GM12878 (cell line): Measurements from ENCODE around the gene TTLL10. TPM values are rescaled to one million over a fixed set of nuclear protein-coding genes. Genes with fewer than 3 reads are reported as not detected.

Source experiments
- ATAC-seq: fragments of 200-7000 bp; cut with Tn5 transposase; 3 replicates; pipeline ENCODE4 v1.9.1; 2020; ENCODE audit warnings: mild to moderate bottlenecking, moderate library complexity
- BruUV-seq: library from RNA; stranded (reverse); fragments of 400-500 nt; replicated peaks from 2 replicates; lab custom pipeline; 2021; lab: Mats Ljungman, UMichigan
- CTCF ChIA-PET: fragments of 300-600 bp; sonication (Branson Sonifier 250); formaldehyde crosslinking; extraction: SDS; loops from one replicate; lab custom pipeline; 2021; ENCODE audit warnings: inconsistent platforms; lab: Yijun Ruan, JAX
- POLR2A ChIA-PET: fragments of 350-600 bp; formaldehyde crosslinking; extraction: SDS; loops from one replicate; lab custom pipeline; 2021; ENCODE audit warnings: inconsistent platforms; lab: Charles Lee
- RAD21 ChIA-PET: fragments of 300-600 bp; sonication (Branson Sonifier 250); formaldehyde crosslinking; loops from one replicate; lab custom pipeline; 2023; ENCODE audit warnings: antibody characterized with exemption; ENCODE audit not compliant: unreplicated experiment; lab: Charles Lee
- SMC1A ChIA-PET: fragments of 300-600 bp; sonication (Branson Sonifier 250); formaldehyde crosslinking; loops from one replicate; lab custom pipeline; 2023; ENCODE audit not compliant: unreplicated experiment, uncharacterized antibody; lab: Charles Lee
- DNase-seq: peaks from one replicate; pipeline ENCODE4 v3.0.0-alpha.2; 2011; ENCODE audit warnings: low read depth, low spot score
- FAIRE-seq: peaks from 3 replicates; lab custom pipeline; 2011; peaks lifted over from hg19 to GRCh38; lab: Jason Lieb, UNC
- H2AFZ ChIP-seq: 2 replicates; pipeline ENCODE4 v1.6.0; 2011; ENCODE audit warnings: low read depth, low read length, control low read depth; ENCODE audit not compliant: control insufficient read depth
- H3K27ac ChIP-seq: 2 replicates; pipeline ENCODE4 v1.5.1; 2011; ENCODE audit warnings: control low read depth; ENCODE audit not compliant: control insufficient read depth, insufficient read depth
- H3K27me3 ChIP-seq, 2 experiments: replicated peaks in 1 of 2; 2 replicates each; pipeline versions ENCODE4 v1.6.0 to v1.6.1; 2011; ENCODE audit warnings: low read length in 1 of 2; ENCODE audit not compliant: control insufficient read depth in 2 of 2, insufficient read depth in 2 of 2
- H3K36me3 ChIP-seq, 2 experiments: 2 replicates each; pipeline ENCODE4 v1.5.1; 2011; ENCODE audit warnings: low read length in 1 of 2; ENCODE audit not compliant: control insufficient read depth in 2 of 2, insufficient read depth in 2 of 2
- H3K4me1 ChIP-seq: 2 replicates; pipeline ENCODE4 v1.6.1; 2011; ENCODE audit warnings: mild to moderate bottlenecking, low read length, moderate library complexity, mixed read lengths; ENCODE audit not compliant: control insufficient read depth, insufficient read depth
- H3K4me2 ChIP-seq: 2 replicates; pipeline ENCODE4 v1.6.0; 2011; ENCODE audit warnings: control low read depth; ENCODE audit not compliant: control insufficient read depth, insufficient read depth
- H3K4me3 ChIP-seq: fragments of 200-600 bp; sonication (generic); 2 replicates; pipeline ENCODE4 v1.5.1; 2016
- H3K79me2 ChIP-seq: 2 replicates; pipeline ENCODE4 v1.6.0; 2011; ENCODE audit warnings: low read length; ENCODE audit not compliant: control insufficient read depth, insufficient read depth
- H3K9ac ChIP-seq: 2 replicates; pipeline ENCODE4 v1.8.0; 2011; ENCODE audit warnings: low read length, control low read depth, mixed read lengths; ENCODE audit not compliant: control insufficient read depth, insufficient read depth
- H3K9me3 ChIP-seq: replicated peaks from 3 replicates; pipeline ENCODE4 v1.5.1; 2011; ENCODE audit warnings: mild to moderate bottlenecking, low read length; ENCODE audit not compliant: control insufficient read depth, insufficient read depth
- H4K20me1 ChIP-seq: 2 replicates; pipeline ENCODE4 v1.6.0; 2011; ENCODE audit not compliant: control insufficient read depth, insufficient read depth
- ASH2L ChIP-seq: fragments of 300-600, 200-600 bp; sonication (generic); IDR thresholded peaks from 2 replicates; pipeline ENCODE4 v1.6.1; 2017; ENCODE audit warnings: low read depth, mild to moderate bottlenecking, borderline replicate concordance
- E2F8 ChIP-seq: fragments of 450-650 bp; IDR thresholded peaks from 2 replicates; pipeline ENCODE4 v1.6.1; 2018; ENCODE audit warnings: mild to moderate bottlenecking, low read depth, moderate library complexity; ENCODE audit not compliant: partially characterized antibody
- IKZF1 ChIP-seq: fragments of 450-650 bp; conservative IDR thresholded peaks from 2 replicates; pipeline ENCODE4 v1.6.1; 2017; ENCODE audit warnings: antibody characterized with exemption, mild to moderate bottlenecking
- JUND ChIP-seq: IDR thresholded peaks from 2 replicates; pipeline ENCODE4 v1.6.1; 2012; ENCODE audit warnings: low read depth, mild to moderate bottlenecking, low read length, improper control_type of control experiment, moderate library complexity
- REST ChIP-seq: IDR thresholded peaks from 2 replicates; pipeline ENCODE4 v1.6.1; 2012; ENCODE audit warnings: mild to moderate bottlenecking, low read depth, low read length
- RUNX3 ChIP-seq: IDR thresholded peaks from 2 replicates; pipeline ENCODE4 v1.6.1; 2012; ENCODE audit warnings: low read length, inconsistent platforms
- SMAD1 ChIP-seq: fragments of 450-650 bp; IDR thresholded peaks from 2 replicates; pipeline ENCODE4 v1.6.1; 2018; ENCODE audit warnings: mild to moderate bottlenecking, low read depth; ENCODE audit not compliant: partially characterized antibody
- TCF7 ChIP-seq: IDR thresholded peaks from 2 replicates; pipeline ENCODE4 v1.6.1; 2014; ENCODE audit warnings: antibody characterized with exemption, borderline replicate concordance
- WRNIP1 ChIP-seq: IDR thresholded peaks from 2 replicates; pipeline ENCODE4 v1.6.1; 2011; ENCODE audit warnings: low read depth, low read length, improper control_type of control experiment, borderline replicate concordance
- YY1 ChIP-seq: IDR thresholded peaks from 2 replicates; pipeline ENCODE4 v1.6.1; 2011; ENCODE audit warnings: low read depth, mild to moderate bottlenecking, low read length
- ZNF217 ChIP-seq: fragments of 450-650 bp; IDR thresholded peaks from 2 replicates; pipeline ENCODE4 v1.6.1; 2017; ENCODE audit warnings: antibody characterized with exemption, mild to moderate bottlenecking
- ZNF24 ChIP-seq: fragments of 450-650 bp; IDR thresholded peaks from 2 replicates; pipeline ENCODE4 v1.6.1; 2017; ENCODE audit warnings: antibody characterized with exemption, mild to moderate bottlenecking
- WGBS: methylation state at CpG from one replicate; pipeline ENCODE4 v1.1.6; 2016; ENCODE audit warnings: low lambda C conversion rate; ENCODE audit not compliant: insufficient replicate concordance, insufficient coverage; ENCODE audit errors: missing lambda C conversion rate; 5-methylcytosine and 5-hydroxymethylcytosine counted together
- in situ Hi-C: fragments of 300-500 bp; cut with MboI; formaldehyde crosslinking; loops from 9 replicates; pipeline ENCODE4 v1.14.3; 2018; ENCODE audit warnings: mixed read lengths
- intact Hi-C: fragments of 100-400 bp; cut with micrococcal nuclease; formaldehyde crosslinking; loops from one replicate; pipeline ENCODE4 v1.14.2; 2022; ENCODE audit not compliant: unreplicated experiment
- polyA plus RNA-seq, 11 experiments: library from polyadenylated mRNA; depleted of rRNA in 4 of 11; unstranded in 6 of 11; stranded (reverse) in 5 of 11; fragments of >200 nt; fragmentation: Nextera tagmentation in 4 of 11; fragmentation: Illumina TruSeq in 1 of 11; extraction: Ambion mirVana in 4 of 11; extraction: Trizol in 1 of 11; gene quantifications; 1 replicate in 1 of 11; 2 replicates in 10 of 11; pipeline versions ENCODE4 v1.2.1 to v1.2.3, GENCODE V29; 2011 to 2016; ENCODE audit warnings: inconsistent platforms in 2 of 11, missing spikeins in 2 of 11, low read depth in 1 of 11
- total RNA-seq, 4 experiments: library from RNA; depleted of rRNA in 3 of 4; stranded (reverse); fragments of >200 nt in 3 of 4; fragmentation: Illumina TruSeq in 1 of 4; extraction: Trizol in 1 of 4; gene quantifications; 2 replicates each; pipeline versions ENCODE4 v1.2.1 to v1.2.3, GENCODE V29; 2013 to 2021

The TTLL10 gene
- total and polyA plus RNA-seq, 10 of the 15 experiments (the other 5 are each of a cell fraction or from before 2014, with no cell fraction given): not detected

- Histone ChIP-seq H3K79me2 (no peaks in the 10 kb centered on the region), H3K36me3 (no peaks in the 10 kb centered on the region), H2AFZ (no peak overlapping the region)
- in situ Hi-C loops: no loop called here
- no peak for DNase-seq
- TF ChIP-seq TCF7 (no peak), E2F8 (no peak), YY1 (no peak), WRNIP1 (no peak), IKZF1 (no peak), ZNF217 (no peak), ASH2L (no peak), JUND (no peak), ZNF24 (no peak), RUNX3 (no peak), SMAD1 (no peak), REST (no peak)
- TF ChIP-seq, all 136 proteins: peak for 0
- intact Hi-C loops: no loop called here
- FAIRE-seq (no peak), ATAC-seq (no peak)
- H3K9me3 ChIP-seq: no peaks in the 10 kb centered on the region
- SMC1A ChIA-PET: no interaction called here
- no peaks in the 10 kb centered on the region for H3K27me3 ChIP-seq
- BruUV-seq: no TSS peak
- RAD21 ChIA-PET: no interaction called here
- H4K20me1 ChIP-seq: no peaks in the 10 kb centered on the region
- H3K4me1 ChIP-seq: peaks cover 10% of the 10 kb centered on the region
- WGBS: 75% methylated on average over 19 of the region's 19 CpGs
- no peak overlapping the region for H3K9ac ChIP-seq
- CTCF ChIA-PET: no interaction called here
- no peak overlapping the region for H3K4me3 ChIP-seq
- no peak overlapping the region for H3K27ac ChIP-seq
- H3K4me2 ChIP-seq: no peak overlapping the region
- POLR2A ChIA-PET: no interaction called here
Measured at GRCh38 chr1:1142844-1143243, 30.8 kb upstream of the TTLL10 start.
